HG03575 (cell line): Measurements from ENCODE around the gene CCNI.
"Not testable (repeated sequence)": the region's sequence is repeated elsewhere in the genome, so short reads cannot be mapped to it uniquely, and the experiment has no call there.

Source experiments
- ATAC-seq: cut with Tn5 transposase; IDR thresholded peaks from one replicate; pipeline ENCODE4 v1.9.1; 2021; ENCODE audit not compliant: unreplicated experiment, insufficient number of reproducible peaks, low FRiP score; ENCODE audit errors: extremely low read depth

The CCNI gene

DNA sequence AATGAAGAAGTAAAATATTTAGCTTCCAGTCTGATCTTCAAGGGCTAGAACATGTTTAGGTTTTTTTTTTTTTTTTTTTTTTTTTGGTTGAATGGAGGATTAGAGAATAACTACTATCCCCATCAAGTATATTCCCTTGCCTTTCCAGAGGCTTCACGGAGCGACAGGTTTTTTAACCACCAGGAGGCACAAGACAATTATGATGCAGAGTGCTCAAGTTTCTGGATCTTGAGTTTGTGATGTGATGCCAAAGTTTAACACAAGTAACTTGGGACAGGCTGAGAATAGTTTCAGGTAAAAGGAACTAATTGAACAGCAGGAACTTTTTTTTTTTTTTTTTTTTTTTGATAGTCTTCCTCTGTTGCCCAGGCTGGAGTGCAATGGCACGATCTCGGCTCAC is 30.3 kb downstream of the CCNI start:
- no peak for ATAC-seq

GRCh38 chr4:77044461-77045150 is 31.2 kb downstream of the CCNI start:
- ATAC-seq = no peak

- ATAC-seq = no peak
Measured at GRCh38 chr4:77043507-77044136, 32.2 kb downstream of the CCNI start.

DNA sequence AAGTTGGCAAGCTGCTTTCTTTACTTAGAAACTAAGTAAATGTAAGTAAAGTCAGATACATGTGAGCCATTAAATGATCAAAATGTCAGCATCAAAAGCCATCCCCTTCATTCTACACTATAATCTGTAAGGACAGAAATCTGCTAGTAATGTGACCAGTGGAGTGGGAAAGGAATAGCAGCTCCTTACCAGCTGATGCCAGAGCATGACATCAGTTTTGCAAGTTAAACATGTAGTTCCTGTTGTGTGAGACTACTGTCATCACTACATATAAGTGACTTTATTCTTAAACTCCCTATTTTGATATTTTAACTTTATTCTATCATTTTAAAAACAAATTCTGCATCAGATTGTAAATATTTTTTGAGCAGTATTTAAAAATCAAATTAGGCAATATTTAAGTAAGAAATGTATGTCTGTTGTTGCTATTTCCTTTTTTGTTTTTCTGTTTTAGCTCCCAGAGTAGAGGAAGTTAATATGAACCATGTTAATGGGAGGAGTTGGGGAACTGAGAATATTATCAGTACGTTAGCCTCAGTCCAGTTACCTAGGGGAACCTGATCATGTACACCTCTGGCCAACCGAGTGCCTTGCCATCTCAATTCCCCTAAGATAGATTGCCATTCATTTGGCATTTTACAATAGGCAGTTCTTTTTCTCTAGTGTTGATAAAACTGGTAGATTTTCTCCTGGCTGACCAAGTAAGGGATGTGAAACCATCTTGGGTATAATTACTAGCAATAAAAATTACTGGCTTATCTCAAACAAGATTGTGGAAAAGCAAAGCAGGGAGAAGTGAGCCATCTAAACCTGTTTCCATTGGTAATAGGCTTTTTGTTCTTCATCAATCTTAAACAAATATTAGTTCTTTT is 34.7 kb downstream of the CCNI start:
- ATAC-seq = no peak

DNA sequence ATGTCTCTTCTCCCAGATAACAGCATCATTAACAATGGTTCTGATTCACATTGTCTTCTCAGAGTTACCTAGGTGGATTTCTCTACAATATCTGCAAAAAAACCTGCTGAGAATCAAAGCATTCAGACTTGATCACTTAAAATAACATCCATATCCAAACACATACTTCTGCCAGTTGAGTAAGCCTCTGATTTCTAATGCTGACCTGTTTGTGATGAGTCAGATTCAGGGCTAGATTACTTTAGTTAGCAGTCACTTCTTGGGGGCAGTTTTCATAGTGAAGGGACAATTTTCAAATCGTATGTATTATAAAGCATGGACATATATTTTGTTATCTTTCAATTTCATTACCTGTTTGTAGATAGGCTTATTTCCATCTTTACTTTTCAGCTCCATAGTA is 35.5 kb downstream of the CCNI start:
- no peak for ATAC-seq

DNA sequence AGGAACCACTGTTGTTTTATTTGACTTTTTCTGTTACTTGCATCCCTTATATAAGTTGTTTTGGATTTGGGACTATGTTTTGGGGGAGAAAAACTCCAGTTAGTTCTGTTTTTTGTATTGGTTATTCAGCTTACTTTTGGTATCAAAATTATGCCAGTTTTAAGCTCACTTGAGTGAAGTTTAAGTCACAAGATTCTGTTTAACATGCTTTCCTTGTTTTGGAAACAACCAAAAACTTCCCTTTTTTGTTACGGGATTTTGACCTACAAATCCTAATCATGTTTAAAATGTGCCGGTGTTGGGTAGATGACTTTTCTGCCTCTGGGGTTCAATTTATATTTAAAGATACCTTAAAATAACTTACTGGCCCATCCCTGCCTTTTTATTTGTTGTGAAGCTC is 36.0 kb downstream of the CCNI start:
- ATAC-seq = no peak

DNA sequence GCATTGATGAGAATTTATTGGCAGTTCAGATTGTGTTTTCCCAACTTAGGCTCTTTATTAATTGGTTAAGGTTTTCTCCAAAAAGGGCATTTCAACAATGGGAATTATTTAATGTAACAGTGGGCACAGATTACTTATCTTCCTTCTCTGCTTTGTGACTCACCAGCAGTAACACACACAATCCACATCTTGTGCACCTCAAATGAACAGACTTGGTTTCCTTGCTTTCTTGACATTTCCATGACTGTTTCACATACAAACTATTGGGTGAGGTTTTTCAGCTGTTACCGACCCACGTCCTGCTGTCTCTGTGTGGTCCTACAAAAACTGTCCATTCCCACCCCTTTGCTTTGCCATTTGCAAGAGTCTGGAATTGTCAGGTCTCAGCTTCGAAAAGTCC is 38.1 kb downstream of the CCNI start:
- no peak for ATAC-seq

DNA sequence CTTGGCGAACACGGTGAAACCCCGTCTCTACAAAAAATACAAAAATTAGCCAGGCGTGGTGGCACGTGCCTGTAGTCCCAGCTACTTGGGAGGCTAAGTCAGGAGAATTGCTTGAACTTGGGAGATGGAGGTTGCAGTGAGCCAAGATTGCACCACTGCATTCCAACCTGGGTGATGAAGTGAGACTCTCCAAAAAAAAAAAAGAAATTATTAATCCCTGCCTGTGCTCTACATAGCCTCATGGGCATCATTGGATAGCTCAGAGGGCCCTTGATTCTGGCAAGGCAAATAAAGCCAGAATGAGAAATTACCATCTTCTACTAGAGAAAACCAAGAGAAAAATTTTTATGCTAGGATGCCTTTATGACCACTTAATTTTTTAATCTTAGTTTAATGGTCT is 38.6 kb downstream of the CCNI start:
- ATAC-seq = not testable (repeated sequence)

- no peak for ATAC-seq
Measured at GRCh38 chr4:77036206-77036605, 39.6 kb downstream of the CCNI start.

DNA sequence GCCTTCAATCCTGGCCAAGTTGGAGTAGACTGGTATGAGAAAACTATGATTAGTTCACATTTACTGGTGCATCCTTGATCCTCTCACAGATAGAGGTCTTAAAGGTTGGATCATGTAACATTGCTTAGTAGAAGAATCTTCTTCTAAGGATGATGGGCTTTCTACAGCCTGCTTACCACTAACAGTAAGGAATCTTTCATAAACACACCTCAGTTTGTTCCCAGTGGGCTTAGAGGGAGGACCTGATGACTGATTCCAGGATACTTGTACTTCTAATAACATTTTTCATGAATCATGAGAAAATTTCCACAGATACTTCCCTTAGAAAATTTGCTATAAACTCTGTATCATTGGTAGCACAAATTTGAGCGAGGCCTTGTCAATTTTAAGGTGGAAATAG is 40.6 kb downstream of the CCNI start:
- no peak for ATAC-seq

DNA sequence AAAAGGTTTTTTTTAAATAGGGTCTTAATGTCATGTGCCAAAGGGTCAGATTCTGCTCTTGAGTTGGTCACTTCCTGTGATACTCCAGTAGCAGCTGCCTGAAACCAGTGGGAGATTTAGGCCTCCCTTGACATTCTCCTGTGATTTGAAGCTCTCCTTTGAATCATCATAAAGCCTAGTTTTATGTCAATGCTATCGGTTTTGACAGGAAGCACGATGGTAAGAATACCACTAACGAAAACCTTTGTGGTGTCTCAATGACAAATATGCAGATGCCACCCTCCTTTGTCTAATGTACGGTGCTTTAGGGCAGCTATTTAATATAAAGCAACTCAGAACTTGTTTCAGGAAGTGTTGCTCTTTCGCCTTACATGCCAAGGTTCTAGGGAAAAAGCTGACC is 44.2 kb downstream of the CCNI start:
- no peak for ATAC-seq

DNA sequence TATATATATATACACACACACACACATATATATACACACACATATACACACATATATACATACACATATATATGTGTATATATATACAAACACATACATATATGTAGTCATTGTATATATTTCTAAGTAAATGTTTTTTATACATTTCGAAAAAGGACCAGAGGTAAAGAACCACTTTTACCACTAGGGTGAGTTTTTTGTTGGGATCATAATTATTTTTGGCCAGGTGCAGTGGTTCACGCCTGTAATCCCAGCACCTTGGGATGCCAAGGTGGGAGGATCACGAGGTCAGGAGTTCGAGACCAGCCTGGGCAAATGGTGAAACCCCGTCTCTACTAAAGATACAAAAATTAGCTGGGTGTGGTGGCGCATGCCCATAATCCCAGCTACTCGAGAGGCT is 46.0 kb downstream of the CCNI start:
- ATAC-seq = not testable (repeated sequence)

- no peak for ATAC-seq
Measured at GRCh38 chr4:77028246-77028645, 47.5 kb downstream of the CCNI start.

DNA sequence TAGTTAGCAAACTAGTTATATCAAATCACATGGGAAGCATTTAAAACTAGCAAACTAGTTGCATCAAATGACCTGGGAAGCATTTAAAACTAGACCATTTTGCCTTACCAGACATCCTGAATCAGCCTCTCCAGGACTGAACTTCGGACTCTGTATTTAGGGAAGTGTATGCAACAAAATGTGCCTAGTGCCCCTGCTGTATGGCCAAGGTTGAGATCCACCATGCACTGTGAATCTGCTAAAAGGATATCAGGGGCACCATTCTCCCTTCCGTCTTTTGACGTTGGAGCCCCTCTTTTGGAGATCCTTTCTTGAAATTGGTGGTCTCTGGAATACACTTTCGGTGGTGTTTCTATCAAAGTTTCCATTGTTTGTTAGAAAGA is 49.5 kb downstream of the CCNI start:
- no peak for ATAC-seq

DNA sequence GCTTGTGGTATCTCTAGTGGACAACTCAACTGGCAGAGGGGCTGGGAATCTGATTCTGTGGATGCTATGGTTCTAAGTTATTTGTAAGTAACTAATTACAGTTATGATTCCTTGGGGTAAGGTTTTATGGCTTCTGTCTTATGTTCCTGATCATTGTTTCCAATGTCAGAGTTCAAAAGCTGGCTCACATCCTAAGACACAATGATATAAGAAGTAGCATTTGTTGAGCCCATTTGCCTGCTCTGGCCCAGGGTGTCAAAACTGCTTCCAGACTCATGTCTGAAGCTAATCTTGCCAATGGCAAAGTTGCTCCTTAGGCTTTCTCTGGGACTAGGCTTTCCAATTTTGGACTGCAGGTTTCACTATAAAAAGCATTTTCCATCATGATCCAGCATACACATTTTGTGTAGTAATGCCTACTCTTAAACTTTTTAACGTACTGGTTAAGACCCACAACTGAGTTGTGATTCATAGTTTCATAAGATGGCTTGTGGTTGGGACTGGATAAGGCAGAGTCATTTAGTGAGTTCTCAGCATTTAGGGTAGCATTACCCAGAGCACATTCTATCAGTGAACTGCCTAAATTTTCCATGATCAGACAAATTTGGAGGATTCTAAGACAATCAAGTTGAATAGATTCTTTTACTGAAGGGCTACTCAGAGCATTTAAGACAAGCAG is 50.0 kb downstream of the CCNI start:
- ATAC-seq = peak; percentile 86

DNA sequence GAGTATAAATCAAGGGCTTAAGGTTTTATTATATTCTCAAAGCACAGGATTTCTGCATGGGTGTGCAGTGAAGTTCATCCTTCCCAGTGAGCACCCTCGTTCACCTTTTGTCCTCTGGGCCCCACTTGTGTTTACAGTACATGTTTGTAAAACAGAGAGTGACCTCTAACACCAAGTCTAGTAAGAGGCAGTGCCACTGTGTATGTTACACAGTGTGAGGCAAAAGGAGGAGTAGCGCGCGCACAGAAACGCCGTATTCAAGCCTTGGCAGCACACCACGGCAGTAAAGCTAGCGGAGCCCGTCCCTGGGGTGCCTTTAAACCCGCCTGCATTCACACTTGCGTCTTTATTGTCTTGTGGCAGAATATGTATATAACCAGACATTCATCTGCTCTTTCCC is 51.9 kb downstream of the CCNI start:
- no peak for ATAC-seq

GRCh38 chr4:77022560-77023179 is 53.1 kb downstream of the CCNI start:
- ATAC-seq = no peak

DNA sequence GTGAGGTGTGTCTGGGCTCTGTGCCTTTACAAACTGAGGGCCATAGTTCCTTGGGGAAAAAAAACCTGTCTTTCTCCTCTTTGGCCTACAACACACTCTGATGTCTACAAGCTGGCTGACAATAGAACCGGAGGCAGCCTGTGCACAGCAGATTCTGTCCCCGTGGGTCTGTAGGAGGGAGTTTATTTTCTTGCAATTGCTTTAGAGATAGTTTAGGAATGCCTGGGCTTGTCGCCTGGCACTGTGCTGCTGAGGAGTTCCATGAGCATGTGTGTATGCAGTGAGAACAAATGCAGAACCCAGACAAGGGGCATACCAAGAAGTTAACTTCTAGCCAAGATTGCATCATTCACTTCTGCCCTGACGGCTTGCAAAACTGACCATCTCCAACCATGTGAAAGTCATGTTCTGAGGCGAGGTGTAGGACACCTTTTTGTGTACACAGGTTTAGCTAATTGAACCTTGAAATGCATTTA is 54.1 kb downstream of the CCNI start:
- no peak for ATAC-seq

- ATAC-seq = no peak
Measured at GRCh38 chr4:77020017-77020416, 55.8 kb downstream of the CCNI start.
